HG02970 (cell line): ENCODE data around the gene NEURL1.

ENCODE experiments used
- ATAC-seq: cut with Tn5 transposase; IDR thresholded peaks from one replicate; pipeline ENCODE4 v1.9.1; 2021; ENCODE audit warnings: mild to moderate bottlenecking, moderate library complexity, moderate number of reproducible peaks; ENCODE audit not compliant: unreplicated experiment, low FRiP score

The NEURL1 gene

DNA sequence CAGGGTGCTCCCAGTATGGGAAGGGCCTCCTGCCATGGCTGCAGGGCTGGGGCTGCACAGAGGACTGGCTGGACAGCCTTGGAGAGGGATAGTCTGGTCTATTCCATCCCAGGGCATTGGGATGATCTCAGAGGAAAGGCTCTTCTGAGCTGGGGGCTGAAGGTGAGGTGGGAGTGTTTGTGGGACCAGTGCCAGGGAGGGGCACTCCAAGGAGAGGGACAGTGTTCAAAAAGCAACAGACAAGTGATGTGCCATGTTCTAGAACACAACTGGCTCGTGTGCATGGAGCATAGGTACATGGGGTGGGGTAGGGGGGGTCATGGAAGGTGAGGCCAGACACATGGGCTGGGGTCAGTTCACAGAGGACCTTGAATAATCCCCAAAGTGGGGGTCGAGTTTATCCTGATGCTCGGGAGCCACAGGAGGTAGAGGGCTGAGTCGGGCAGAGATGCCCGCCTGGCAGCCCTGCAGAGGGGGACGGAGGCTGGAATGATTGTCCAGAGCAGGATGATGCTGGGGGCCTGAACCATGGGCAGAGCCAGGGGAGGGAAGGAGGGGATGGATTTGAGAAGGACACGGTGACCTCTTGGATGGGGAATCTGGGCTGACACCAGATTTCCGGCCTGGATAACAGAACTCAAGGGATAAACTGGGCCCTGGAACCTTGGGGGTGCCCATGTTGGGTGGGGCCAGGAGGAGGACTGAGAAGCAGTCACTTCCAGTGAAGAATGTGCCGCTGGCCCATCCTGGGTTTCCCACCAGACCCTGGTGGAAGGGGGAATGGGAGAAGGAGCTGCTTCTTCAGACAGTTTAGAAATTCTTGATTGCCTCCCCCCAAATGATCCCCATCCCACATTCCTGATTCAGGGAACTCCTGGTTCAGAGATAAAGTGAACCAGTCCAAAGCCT lies 50.4 kb downstream of the NEURL1 start:
- ATAC-seq: no peak

DNA sequence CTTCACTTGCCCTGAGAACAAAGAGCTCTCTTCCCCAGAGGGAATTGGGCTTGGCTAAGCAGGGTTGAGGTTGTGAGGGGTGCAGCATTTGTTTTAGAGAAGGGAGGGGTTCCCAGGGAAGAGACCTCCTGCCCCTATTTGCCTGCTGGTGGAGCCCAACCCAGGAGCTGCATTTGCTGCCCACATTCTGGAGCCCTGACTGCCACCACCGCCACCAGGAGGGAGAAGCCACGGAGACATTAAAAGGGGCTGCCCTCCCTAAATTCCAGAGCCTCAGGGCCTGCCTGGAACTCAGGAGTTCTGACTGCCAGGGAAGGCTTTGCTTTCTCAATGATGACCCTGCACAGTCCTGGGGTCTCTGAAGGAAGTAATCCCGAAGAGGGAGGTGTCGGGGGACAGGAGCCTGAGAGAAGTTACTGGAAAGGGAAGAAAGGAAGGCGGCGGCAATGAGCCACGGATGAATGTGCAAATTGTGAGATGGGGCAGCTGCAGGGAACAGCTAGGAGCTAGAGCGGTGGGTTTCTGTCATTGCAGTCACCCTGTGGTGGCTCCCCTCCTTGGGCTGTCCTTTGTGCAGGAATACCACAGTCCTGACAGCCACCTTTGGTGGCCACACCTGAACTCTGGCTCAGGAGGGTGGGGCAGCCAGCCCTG lies 51.3 kb downstream of the NEURL1 start:
- ATAC-seq: no peak

DNA sequence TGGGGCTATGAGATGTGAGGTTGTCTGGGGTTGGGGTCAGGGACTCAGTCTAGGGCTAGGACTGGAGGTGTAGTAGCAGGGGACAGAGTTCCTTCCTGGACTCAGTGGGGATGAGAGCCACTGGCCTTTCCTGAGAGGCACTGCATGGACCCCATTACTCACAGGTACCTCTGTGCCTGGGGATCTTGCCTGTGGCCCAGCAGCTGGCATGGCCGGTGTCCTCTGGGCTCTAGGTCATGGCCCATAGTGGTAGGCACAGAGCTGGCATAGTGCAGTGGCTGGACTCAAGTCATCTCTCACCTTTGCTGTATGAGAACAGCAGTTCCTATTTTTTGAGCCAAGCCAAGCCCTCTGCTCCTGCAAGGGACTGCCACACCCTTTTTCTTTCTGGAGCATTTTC lies 51.9 kb downstream of the NEURL1 start:
- ATAC-seq: no peak

DNA sequence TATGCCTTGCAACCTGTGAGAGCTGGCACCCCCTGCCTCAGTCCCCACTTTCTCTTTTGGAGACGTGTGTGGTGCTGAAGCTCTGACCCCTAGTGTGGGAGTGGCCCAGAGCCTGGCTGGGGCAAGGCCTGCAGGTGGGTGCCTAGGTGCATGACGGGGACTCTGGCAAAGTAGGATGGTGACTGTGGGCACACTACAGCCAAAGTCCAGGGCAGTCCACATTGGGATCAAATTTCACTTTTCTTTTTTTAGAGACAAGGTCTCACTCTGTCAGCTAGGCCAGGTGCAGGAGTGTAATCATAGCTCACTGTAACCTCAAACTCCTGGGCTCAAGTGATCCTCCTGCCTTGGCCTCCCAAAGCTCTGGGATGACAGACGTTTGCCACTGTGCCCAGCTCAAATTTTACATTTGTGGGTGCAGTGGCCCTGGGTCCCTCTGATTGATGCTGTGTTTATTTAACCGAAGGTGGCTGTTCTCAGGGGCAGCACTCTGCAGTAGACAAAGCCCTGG lies 52.3 kb downstream of the NEURL1 start:
- no peak for ATAC-seq

DNA sequence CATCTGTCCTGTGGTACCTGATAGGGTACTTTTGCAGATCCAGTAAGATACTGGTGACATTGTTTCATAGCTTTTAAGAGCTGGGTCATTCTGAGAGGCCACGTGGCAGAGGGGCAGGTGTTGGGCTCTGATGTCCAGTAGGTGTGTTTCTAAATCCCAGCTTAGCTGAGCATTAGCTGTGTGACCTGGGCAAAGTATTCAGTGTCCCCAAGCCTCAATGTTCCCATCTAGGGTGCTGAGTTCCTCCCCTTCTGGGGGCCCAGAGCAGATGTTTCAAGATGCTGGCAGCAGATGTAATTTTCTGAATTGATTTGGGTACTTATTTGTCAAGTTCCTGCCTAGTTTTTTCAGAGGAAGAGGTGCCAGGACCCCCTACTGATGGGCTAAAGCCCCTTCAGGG lies 52.9 kb downstream of the NEURL1 start:
- ATAC-seq: no peak

DNA sequence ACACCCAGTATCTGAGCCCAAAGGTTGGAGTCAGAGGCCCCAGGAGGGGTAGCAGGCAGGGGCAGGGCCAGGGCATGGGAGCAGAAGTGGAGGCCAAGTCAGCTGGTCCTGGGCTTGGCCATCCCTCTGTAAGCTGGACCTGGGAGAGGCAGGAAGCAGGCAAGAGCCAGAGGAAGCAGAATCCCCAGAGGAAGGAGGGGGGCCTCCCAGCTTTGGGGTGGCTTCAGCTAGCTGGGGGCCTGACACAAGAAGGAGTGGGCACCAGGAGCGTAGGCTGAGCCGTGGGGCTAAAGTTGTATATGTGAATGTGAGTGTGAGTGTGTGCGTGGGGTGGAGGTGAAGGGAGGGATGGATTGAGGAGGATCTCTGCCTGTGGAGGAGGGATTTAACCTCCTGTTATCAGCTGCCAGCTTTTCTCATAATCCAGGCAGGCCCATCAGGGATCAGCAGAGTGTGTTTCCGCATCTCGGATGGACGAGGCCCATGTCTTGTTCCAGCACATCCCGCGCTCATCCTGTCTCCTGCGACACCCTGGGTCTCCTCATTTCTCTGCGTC lies 54.0 kb downstream of the NEURL1 start:
- no peak for ATAC-seq

DNA sequence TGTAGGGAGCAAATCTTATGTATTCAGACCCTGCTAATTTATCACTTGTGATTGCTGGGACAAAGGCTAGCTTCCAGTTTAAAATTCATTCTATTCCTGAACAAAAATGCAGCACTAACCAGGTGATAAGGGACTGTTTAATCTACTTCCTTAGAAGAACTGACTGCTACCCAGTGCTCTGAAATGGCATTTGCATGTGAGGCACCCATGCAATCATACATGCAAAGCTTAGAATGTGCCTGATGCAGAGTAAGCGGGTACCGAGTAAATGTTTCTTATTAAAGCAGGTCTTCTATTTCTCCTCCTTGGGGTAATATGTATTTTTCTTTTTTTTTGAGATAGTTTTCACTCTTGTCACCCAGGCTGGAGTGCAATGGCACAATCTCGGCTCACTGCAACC lies 54.5 kb downstream of the NEURL1 start:
- no peak for ATAC-seq

DNA sequence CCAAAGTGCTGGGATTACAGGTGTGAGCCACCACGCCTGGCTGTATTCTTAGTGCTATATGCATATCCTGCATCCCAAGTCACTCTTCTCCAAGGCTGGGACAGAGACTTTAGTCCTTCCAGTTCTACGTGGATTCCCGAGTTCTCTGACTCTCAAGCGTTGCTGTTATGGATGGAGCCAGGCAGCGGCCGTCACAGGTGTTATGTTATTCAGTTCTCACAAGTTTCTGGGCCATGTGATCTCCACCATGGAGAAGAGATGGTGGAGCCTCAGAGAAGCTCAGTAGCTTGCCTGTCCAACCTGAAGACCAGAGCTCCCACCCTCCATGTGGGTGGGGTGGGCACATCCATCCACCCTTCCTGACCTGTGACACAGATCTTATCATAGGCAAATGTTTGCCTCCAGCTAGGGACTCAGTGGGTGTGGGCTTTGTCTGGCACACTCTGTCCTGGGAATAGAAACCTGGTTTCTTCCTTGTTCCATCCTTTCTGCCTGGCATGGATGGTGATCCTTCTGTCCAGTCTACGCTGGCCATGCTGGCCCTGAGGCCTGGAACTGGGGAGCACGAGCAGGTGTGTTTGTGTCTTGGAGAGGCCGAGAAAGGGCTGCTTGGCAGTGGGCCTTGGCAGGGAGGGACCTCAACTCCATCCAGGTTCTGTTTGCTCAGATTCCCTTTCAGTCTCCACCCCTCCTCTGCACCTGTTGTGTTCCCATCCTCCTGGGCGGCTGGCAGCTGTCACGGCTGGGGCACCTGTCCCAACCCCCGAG lies 55.3 kb downstream of the NEURL1 start:
- ATAC-seq: no peak

DNA sequence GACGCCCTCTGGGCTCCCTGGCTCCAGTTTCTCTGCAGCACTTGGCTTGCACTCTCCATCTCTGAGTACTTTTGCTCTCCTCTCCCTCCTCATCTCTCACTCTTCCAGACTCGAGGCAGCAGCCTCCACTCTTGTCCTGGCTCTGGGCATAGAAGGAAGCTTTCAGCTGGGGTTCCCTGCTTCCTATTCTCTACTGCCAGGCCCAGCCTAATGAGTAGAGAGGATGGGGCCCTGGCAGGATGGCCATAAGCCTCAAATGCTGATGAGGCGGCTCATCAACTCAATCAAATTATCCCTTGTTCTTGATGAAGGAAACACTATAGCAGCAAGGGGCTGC lies 55.8 kb downstream of the NEURL1 start:
- ATAC-seq: no peak

DNA sequence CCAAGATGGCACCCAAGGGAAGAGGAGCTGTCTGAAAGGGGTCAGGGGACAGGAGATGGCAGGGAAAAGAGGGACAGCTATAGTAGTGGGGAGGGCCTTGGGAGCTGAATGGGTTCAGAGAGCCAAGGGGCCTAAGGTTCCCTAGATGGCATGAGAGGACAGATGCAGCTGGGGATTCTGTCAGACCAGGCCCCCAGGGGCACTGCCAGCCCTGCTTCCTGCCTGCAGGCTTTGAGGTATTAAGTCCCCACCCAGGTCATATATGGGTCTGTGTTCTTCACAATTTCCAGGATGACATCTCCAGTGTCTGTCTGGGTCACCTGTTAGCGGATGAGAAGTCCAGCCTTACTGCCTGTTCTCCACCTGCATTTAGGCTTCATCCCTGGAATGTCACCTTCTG lies 56.7 kb downstream of the NEURL1 start:
- ATAC-seq: no peak

DNA sequence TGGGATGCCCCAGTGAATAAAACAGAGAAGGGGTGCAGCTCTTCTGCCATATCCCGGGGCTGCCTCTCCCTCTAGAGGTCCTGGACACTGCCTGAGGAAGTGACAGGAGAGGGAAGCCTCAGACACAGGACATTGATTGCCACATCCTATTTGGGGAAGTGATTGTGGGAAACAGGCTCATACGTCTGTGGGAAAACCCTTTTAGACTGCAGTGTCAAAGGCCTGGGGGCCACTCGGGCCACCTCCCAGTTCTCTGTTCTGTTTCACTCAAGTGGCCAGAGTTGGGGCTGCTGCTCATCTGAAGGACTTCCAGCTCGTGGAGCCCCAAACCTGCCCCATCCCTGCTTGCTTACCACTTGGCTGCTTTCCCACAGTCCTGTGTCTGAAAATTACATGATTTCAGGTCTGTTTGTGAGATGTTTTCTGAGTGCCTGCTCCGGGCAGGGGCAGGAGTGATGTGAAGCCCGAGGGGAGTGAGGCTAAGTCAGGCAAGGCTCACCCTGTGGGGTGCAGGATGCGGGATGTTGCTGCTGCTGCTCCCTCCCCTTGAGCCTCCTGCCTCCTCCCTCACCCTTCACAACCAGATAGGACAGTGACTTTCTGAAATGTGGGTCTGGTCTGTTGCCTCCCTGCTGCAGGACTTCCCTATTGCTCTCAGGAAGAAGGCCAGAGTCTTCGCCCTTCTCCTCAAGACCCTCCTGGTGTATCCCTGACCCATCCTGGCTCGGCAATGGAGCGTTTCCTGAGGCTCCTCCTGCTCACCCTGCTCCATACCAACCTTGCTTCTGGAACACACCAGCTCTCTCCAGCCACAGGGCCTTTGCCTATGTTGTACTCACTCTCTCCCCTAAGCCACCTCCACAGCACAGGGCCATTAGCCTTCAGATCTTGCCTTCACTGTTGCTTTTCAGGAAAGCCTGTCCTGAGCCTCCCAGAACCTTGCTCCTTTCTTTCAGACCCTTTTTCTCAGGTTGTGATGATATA lies 58.4 kb downstream of the NEURL1 start:
- ATAC-seq: no peak

DNA sequence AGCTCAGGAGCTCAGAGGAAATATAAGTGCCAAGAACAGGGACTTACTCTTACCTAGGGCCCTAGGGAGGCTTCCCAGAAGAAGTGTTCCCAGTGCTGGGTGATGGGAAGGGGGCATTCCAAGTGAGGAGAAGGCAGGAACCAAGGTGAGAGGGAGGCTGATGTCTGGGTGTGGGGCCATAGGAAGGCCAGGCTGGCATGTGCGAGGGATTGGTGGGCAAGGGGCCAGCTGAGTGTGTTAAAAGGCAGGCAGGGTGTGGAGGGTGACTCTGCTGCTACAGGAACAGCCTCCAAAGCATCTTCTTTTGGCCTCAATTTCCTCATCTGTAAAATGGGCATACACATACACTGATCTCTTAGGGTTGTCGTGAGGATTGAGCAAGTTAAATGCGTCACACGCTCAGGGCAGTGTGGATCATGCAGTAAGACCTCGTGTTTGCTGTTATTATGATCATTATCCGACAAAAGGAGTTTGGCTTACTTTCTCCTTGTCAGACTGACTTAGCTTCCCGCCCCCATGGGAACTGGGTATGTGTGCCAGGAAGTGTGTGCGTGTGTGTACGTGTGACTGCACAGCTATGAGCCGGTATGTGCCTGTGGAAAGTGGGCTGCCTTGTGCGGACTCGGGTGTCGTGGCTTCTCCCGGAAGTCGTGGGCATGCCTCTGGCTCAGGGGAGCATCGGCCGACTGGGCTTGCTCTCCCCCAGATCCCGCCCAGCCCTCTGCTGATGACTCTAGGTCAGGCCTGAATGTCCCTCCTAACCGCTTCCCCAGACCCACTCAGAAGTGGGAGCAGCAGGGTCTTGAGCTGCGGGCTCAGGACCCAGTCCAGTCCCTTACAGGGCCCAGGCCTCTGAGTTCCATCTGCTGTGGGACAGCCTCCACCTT lies 59.6 kb downstream of the NEURL1 start:
- ATAC-seq: no peak

DNA sequence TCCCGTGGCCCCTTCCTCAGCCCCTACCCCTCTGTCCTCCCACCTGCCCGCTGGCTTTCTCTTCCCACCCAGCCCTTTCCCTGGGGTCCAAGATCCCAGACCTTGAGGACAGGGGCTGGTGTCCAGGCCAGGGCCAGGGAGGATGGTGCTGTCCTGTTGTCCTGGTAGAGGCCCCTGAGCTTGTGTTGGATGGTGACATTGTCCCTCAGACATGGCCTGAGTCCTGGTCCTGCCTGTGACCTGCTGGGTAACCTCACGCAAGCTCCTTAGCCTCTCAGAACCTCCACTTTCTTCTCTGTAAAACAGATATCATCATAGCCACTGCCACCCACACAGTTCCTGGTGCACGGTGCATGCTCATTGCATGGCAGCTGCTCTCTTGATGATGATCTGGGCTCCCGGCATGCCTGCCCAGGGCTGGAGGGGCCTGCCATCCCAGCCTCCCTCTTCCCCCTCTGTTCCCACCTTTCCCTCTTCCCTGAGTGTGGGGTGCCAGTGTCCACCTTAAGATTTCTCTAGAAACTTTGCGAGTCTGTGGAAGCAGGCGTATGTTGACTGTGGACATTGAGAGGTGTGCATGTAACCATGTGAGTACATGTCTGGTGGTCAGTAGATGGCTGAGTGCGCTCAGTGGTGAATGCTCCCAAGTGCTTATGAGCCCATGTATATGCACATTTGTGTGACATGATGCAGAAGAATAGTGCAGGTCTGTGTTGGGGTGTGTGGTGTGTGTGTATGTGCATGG lies 60.4 kb downstream of the NEURL1 start:
- ATAC-seq: no peak

DNA sequence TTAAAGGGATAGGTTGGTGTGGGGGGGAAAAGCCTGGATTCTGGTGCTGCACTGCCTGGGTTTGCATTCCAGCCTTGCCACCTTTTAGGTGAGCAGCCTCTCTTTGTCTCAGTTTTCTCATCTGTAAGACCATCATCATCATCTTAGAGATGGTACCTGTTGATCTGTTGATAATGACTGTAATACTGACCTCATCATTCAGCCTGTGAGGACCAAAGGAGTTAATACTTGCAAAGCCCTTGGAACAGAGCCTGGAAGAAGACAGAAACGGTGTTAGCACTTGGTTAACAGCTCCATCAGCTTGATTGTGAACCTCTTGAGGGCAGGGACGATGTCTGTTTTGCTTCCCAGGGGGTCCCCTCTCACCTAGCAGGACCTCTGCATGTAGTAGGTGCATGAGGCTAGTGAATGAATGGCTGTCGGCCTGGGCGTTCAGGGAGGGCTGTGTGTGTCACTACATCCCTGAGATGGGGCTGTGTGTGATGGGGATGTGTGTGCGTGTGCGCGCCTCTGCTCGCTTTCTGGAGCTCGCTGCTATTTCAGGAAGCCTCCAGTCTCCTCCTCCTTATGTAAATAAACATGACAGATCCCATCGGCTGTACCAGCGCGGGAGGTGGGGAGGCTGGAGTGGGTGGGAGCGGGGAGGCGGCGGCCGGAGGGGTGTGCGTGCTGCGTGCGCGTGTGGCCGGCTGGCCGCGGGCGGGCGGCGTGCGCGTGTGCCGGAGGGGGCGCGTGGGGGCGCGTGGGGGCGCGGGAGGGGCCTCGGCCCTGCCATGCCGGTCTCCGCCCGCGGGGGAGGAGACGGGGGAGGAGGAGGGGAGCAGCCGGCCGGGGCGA lies 61.2 kb downstream of the NEURL1 start:
- ATAC-seq: no peak

DNA sequence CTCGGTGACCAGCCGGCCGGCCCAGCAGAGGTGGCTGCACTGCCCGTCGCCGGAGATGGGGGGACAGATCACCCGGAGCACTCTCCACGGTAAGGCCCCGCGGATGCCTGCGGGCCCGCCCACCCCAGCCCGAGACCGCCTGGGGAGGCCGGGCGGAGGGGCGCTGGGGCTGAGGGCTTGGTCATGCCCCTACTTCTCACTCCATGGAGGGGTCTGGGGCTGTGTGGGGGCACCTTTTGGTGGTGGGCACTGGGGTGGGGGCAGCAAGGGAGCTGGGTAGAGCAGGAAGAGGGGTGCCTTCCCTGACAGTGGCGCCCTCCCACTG lies 61.8 kb downstream of the NEURL1 start:
- ATAC-seq: no peak

DNA sequence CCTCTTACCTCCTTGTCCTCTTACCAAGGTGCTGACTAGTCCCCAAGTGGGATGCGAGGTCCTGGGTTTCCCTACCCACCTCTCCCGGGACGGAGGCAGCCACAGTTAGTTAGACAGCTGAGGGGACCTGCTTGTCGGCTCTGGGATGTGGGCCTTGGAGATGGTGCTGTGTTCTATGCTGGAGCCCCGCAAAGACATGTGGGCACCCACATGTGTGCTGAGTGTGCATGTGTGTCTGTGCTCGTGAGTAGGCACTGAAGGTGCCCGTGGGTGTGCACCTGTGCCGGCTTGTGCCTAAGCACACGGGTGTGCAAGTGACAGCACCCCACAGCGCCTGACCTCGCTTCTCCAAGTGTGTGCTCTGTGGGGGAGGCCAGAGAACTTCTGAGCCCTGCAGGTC lies 62.2 kb downstream of the NEURL1 start:
- ATAC-seq: no peak

DNA sequence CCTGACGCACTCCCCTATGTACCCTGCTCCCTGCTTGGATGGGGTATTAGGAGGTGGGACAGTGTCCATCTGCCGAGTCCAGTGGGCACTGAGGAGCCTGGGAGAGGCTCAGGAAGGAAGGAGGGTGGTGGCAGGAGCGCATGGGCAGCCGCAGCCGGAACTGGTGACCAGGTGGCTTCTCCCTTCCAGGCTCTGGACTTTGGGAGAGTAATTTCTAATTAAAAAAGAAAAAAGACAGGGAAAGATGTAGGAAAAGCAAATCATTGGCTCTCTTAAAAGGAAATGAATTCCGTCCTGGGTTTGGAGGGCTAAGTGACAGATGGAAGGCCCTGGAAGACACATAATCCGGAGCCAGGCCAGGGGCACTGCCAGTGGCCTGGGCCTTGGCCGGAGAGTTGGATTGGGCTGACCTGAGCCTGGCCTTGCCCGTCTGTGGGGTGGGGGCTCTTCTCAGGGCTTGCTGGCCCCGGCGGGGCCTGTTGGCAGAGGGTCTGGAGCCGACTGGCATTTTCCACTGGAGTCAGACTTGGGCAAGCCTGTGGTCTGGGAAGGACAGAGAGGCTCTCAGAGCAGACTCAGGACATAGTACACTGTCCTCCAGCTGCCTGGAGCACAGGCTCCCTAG lies 63.0 kb downstream of the NEURL1 start:
- ATAC-seq: no peak
